WTC11 (cell line): ENCODE measurements around the gene ALKBH8.

Experiments
- PREB ChIP-seq: sonication (generic); formaldehyde crosslinking; IDR thresholded peaks from 2 replicates; pipeline ENCODE4 v1.8.1; 2022; ENCODE audit warnings: mild to moderate bottlenecking, missing genetic modification reagents, moderate library complexity, borderline replicate concordance
- ZNF281 ChIP-seq: sonication (generic); formaldehyde crosslinking; IDR thresholded peaks from 2 replicates; pipeline ENCODE4 v1.8.0; 2023; ENCODE audit warnings: mild to moderate bottlenecking, missing genetic modification reagents
- TF ChIP-seq, protein P1 (sequence below): sonication (generic); formaldehyde crosslinking; IDR thresholded peaks from 2 replicates; pipeline ENCODE4 v1.8.0; 2023; ENCODE audit warnings: missing genetic modification reagents, mild to moderate bottlenecking, borderline replicate concordance

GRCh38 chr11:107468596-107468995, 96.9 kb downstream of the ALKBH8 start:
- TF ChIP-seq, protein P1, sequence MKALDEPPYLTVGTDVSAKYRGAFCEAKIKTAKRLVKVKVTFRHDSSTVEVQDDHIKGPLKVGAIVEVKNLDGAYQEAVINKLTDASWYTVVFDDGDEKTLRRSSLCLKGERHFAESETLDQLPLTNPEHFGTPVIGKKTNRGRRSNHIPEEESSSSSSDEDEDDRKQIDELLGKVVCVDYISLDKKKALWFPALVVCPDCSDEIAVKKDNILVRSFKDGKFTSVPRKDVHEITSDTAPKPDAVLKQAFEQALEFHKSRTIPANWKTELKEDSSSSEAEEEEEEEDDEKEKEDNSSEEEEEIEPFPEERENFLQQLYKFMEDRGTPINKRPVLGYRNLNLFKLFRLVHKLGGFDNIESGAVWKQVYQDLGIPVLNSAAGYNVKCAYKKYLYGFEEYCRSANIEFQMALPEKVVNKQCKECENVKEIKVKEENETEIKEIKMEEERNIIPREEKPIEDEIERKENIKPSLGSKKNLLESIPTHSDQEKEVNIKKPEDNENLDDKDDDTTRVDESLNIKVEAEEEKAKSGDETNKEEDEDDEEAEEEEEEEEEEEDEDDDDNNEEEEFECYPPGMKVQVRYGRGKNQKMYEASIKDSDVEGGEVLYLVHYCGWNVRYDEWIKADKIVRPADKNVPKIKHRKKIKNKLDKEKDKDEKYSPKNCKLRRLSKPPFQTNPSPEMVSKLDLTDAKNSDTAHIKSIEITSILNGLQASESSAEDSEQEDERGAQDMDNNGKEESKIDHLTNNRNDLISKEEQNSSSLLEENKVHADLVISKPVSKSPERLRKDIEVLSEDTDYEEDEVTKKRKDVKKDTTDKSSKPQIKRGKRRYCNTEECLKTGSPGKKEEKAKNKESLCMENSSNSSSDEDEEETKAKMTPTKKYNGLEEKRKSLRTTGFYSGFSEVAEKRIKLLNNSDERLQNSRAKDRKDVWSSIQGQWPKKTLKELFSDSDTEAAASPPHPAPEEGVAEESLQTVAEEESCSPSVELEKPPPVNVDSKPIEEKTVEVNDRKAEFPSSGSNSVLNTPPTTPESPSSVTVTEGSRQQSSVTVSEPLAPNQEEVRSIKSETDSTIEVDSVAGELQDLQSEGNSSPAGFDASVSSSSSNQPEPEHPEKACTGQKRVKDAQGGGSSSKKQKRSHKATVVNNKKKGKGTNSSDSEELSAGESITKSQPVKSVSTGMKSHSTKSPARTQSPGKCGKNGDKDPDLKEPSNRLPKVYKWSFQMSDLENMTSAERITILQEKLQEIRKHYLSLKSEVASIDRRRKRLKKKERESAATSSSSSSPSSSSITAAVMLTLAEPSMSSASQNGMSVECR (CRISPR knock-in tag): no peak
- TF ChIP-seq PREB (CRISPR knock-in tag) (no peak), ZNF281 (CRISPR knock-in tag) (no peak)
